CD4-positive, alpha-beta T cell treated with Interleukin-6 for 4 hours (primary cell): ENCODE measurements around the gene PRPF6.

ENCODE experiments used
- DNase-seq: peaks from one replicate; pipeline ENCODE4 v3.0.0-alpha.2; 2020; ENCODE audit warnings: mixed read lengths

The PRPF6 gene

GRCh38 chr20:64068386-64069208 lies 87.7 kb downstream of the PRPF6 start:
- DNase-seq, result peak; percentile 1

- DNase-seq, result no peak
Observed at GRCh38 chr20:64069209-64069613, 88.3 kb downstream of the PRPF6 start.

GRCh38 chr20:64069614-64070243 lies 88.8 kb downstream of the PRPF6 start:
- DNase-seq, result peak; percentile 40

GRCh38 chr20:64070244-64070993 lies 89.5 kb downstream of the PRPF6 start:
- no peak for DNase-seq

GRCh38 chr20:64071341-64072332 lies 90.7 kb downstream of the PRPF6 start:
- no peak for DNase-seq

GRCh38 chr20:64072498-64073063 lies 91.6 kb downstream of the PRPF6 start:
- no peak for DNase-seq

- no peak for DNase-seq
Observed at GRCh38 chr20:64073476-64074183, 92.7 kb downstream of the PRPF6 start.

- DNase-seq, result no peak
Observed at GRCh38 chr20:64074184-64074789, 93.4 kb downstream of the PRPF6 start.

- DNase-seq, result no peak
Observed at GRCh38 chr20:64074963-64075362, 94.0 kb downstream of the PRPF6 start.

GRCh38 chr20:64075556-64075955 lies 94.6 kb downstream of the PRPF6 start:
- DNase-seq, result no peak

- no peak for DNase-seq
Observed at GRCh38 chr20:64076061-64076997, 95.4 kb downstream of the PRPF6 start.

- DNase-seq, result peak; percentile 64
Observed at GRCh38 chr20:64077094-64077493, 96.2 kb downstream of the PRPF6 start.

- no peak for DNase-seq
Observed at GRCh38 chr20:64077541-64077875, 96.6 kb downstream of the PRPF6 start.

- peak; percentile 78 for DNase-seq
Observed at GRCh38 chr20:64077876-64078551, 97.1 kb downstream of the PRPF6 start.

GRCh38 chr20:64078934-64079272 lies 98.0 kb downstream of the PRPF6 start:
- DNase-seq, result no peak

GRCh38 chr20:64079273-64080012 lies 98.5 kb downstream of the PRPF6 start, which contains the start of gene RGS19:
Gene RGS19 (minus strand): TSS chr20:64079518. CDS start chr20:64076886, 2,632 bp downstream.
- DNase-seq, result peak; percentile 85

- no peak for DNase-seq
Observed at GRCh38 chr20:64080013-64080812, 99.3 kb downstream of the PRPF6 start, which contains the start of gene OPRL1. Gene OPRL1 (plus strand): TSS chr20:64080082. CDS start chr20:64092721, 12,639 bp downstream.
